Measurements from ENCODE around the gene NXF3.

DNA sequence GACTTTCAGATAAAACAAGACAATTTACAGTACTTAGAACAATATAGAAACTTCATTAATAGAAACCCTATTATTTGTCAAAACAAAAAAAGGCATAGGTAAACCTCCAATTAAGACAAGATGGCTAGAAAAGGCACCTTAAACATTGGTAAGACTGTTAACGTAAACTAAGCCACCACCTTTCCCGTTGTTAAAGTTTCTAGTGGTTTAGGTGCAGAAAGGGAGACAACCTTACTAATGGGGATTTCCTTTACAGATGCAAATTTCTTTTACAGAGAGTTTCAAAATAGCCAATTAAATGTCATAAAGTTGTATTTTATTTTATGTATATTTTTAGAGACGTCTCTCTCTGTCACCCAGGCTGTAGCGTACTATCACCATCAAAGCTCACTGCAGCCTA, 7.5 kb upstream of the NXF3 start:
- TF ChIP-seq CTCF (IDR thresholded peaks at IDR 0.05 in 4 of 5, conservative IDR thresholded peaks at IDR 0.05 in 1 of 5), result no peak
- TF ChIP-seq POLR2A (IDR thresholded peaks at IDR 0.05), result no peak
